ENCODE data around the gene PRR20D. TPM values are rescaled to one million over a fixed set of nuclear protein-coding genes. Genes with fewer than 3 reads are reported as not detected.
"Not testable (repeated sequence)": the region's sequence is repeated elsewhere in the genome, so short reads cannot be mapped to it uniquely, and the experiment has no call there.

PRR20D gene
- total RNA-seq: not detected

DNA sequence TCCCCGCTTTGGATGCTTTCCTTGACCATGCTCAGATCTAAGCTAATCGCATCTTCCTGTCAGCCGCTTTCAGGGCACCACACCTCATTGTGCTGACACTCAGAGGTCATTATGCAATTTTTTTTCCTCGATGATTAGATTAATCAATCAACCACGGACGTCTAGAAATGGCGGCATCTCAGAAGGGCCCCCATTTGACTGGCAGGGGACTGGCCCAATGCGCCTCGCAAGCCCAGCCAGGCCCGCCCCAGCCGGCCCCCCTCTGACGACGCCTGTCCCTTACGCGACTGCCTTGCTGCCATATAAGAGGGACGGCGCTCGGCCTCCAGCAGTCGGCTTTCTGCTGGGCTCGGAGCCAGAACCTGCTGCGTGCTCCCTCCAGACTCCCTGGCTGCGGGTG, at the start of gene PRR20D:
Gene PRR20D, plus strand, starts transcription at position 301 of the 400 bp plus-strand sequence. CDS start 387 bp downstream, outside the sequence.
- ATAC-seq (replicated peaks); H3K9me3 Mint-ChIP-seq; H3K27ac Mint-ChIP-seq; H3K4me3 Mint-ChIP-seq; H3K4me1 Mint-ChIP-seq; H3K27me3 Mint-ChIP-seq; H3K36me3 Mint-ChIP-seq (ENCODE audit: low read depth): not testable (repeated sequence)

- Mint-ChIP-seq H3K36me3 (ENCODE audit: low read depth) (no peaks in the 10 kb centered on the region), H3K9me3 (peaks cover 22% of the 10 kb centered on the region)
Observed at GRCh38 chr13:57114945-57115344, 45.5 kb upstream of the PRR20D start.

GRCh38 chr13:57123681-57124080, 36.8 kb upstream of the PRR20D start:
- Mint-ChIP-seq H3K9me3 (peaks cover 4% of the 10 kb centered on the region), H3K36me3 (ENCODE audit: low read depth) (no peaks in the 10 kb centered on the region), H3K4me1 (no peaks in the 10 kb centered on the region), H3K27me3 (no peaks in the 10 kb centered on the region), H3K27ac (no peak overlapping the region), H3K4me3 (no peak overlapping the region)
- ATAC-seq (replicated peaks): no peak

More at GRCh38 chr13:57114945-57115344, 45.5 kb upstream of the PRR20D start:
- Mint-ChIP-seq H3K27me3 (no peaks in the 10 kb centered on the region), H3K27ac (no peak overlapping the region), H3K4me1 (no peaks in the 10 kb centered on the region), H3K4me3 (no peak overlapping the region)
- ATAC-seq (replicated peaks): no peak

- Mint-ChIP-seq H3K4me3 (no peak overlapping the region), H3K27ac (no peak overlapping the region), H3K4me1 (no peaks in the 10 kb centered on the region), H3K36me3 (ENCODE audit: low read depth) (no peaks in the 10 kb centered on the region), H3K9me3 (no peaks in the 10 kb centered on the region), H3K27me3 (no peaks in the 10 kb centered on the region)
- ATAC-seq (replicated peaks): no peak
Observed at GRCh38 chr13:57128909-57129308, 31.5 kb upstream of the PRR20D start.

DNA sequence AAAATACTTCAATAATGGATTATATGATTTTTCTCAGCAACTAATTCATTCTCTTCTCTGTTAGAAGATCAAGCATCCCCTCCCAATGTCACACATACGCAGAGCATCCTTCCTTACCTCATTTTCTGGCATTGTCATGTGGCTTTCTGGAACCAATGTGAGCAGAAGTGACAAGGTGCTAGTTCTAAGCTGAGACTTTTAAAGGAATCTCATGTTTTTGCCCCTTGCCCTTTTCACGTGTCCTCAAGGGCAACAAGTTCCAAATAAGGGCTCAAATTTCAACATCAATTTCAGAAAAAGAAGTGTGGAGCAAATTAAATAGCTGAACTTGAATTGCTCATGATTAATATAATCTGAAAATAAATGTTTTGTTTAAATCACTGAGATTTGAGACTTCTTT, 24.3 kb upstream of the PRR20D start:
- Mint-ChIP-seq H3K36me3 (ENCODE audit: low read depth) (no peaks in the 10 kb centered on the region), H3K27me3 (no peaks in the 10 kb centered on the region), H3K4me1 (no peaks in the 10 kb centered on the region), H3K9me3 (peaks cover 4% of the 10 kb centered on the region), H3K27ac (no peak overlapping the region), H3K4me3 (no peak overlapping the region)
- no peak for ATAC-seq (replicated peaks)

DNA sequence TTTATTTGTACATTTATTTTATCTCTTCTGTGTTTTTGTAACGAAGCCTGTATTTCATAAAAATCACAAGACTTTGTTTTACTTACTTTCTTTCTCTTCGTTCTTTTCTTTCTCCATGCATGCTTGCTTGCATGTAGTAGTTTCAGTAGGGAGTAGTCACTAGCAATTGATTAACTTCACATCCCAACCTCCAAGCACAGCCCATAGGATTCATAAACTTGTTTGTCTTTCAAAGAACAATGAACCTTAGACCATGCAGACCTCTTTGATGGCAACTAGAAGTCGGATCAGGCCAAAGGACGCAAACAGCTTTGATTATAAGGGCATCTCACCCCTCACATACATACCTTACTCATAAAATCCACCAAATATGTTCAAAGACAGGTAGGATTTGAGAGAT, 22.8 kb upstream of the PRR20D start:
- Mint-ChIP-seq H3K4me3 (no peak overlapping the region), H3K36me3 (ENCODE audit: low read depth) (no peaks in the 10 kb centered on the region), H3K27ac (no peak overlapping the region), H3K9me3 (peaks cover 4% of the 10 kb centered on the region), H3K27me3 (no peaks in the 10 kb centered on the region), H3K4me1 (no peaks in the 10 kb centered on the region)
- no peak for ATAC-seq (replicated peaks)

DNA sequence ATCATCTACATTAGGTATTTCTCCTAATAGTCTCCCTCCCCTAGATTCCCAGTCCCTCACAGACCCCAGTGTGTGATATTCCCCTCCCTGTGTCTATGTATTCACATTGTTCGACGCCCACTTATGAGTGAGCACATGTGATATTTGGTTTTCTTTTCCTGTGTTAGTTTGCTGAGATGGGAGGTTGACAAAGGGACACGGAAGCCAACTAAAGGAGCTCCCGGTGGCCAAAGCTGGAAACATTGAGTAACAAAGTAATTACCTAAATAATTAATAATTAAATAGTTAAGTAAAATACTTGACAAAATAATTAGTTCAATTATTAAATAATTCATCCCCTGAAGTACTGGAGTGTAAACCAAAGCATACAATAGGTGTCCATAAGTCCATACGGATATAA, 21.4 kb upstream of the PRR20D start:
- Mint-ChIP-seq H3K4me3 (no peak overlapping the region), H3K9me3 (peaks cover 4% of the 10 kb centered on the region), H3K4me1 (no peaks in the 10 kb centered on the region), H3K27me3 (no peaks in the 10 kb centered on the region), H3K36me3 (ENCODE audit: low read depth) (no peaks in the 10 kb centered on the region), H3K27ac (no peak overlapping the region)
- ATAC-seq (replicated peaks): no peak

GRCh38 chr13:57139781-57140180, 20.7 kb upstream of the PRR20D start:
- not testable (repeated sequence) for H3K4me3 Mint-ChIP-seq

GRCh38 chr13:57140235-57140968, 20.0 kb upstream of the PRR20D start, which contains the start of gene PRR20A:
Gene PRR20A (plus strand): TSS chr13:57140918. CDS start chr13:57141305, 387 bp downstream.
- not testable (repeated sequence) for H3K36me3 Mint-ChIP-seq (ENCODE audit: low read depth); H3K4me1 Mint-ChIP-seq; H3K9me3 Mint-ChIP-seq; H3K4me3 Mint-ChIP-seq; ATAC-seq (replicated peaks); H3K27ac Mint-ChIP-seq; H3K27me3 Mint-ChIP-seq

More at GRCh38 chr13:57139781-57140180, 20.7 kb upstream of the PRR20D start:
- not testable (repeated sequence) for H3K4me1 Mint-ChIP-seq; H3K9me3 Mint-ChIP-seq; ATAC-seq (replicated peaks); H3K36me3 Mint-ChIP-seq (ENCODE audit: low read depth); H3K27ac Mint-ChIP-seq; H3K27me3 Mint-ChIP-seq

DNA sequence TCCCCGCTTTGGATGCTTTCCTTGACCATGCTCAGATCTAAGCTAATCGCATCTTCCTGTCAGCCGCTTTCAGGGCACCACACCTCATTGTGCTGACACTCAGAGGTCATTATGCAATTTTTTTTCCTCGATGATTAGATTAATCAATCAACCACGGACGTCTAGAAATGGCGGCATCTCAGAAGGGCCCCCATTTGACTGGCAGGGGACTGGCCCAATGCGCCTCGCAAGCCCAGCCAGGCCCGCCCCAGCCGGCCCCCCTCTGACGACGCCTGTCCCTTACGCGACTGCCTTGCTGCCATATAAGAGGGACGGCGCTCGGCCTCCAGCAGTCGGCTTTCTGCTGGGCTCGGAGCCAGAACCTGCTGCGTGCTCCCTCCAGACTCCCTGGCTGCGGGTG, 13.2 kb upstream of the PRR20D start, which contains the start of gene PRR20B:
Gene PRR20B, plus strand, starts transcription at position 301 of the 400 bp plus-strand sequence. CDS start 387 bp downstream, outside the sequence.
- not testable (repeated sequence) for H3K27me3 Mint-ChIP-seq; H3K36me3 Mint-ChIP-seq (ENCODE audit: low read depth); H3K4me3 Mint-ChIP-seq; H3K27ac Mint-ChIP-seq; ATAC-seq (replicated peaks); H3K9me3 Mint-ChIP-seq; H3K4me1 Mint-ChIP-seq

- not testable (repeated sequence) for H3K4me1 Mint-ChIP-seq; H3K9me3 Mint-ChIP-seq; H3K36me3 Mint-ChIP-seq (ENCODE audit: low read depth); ATAC-seq (replicated peaks); H3K27ac Mint-ChIP-seq; H3K4me3 Mint-ChIP-seq; H3K27me3 Mint-ChIP-seq
Observed at GRCh38 chr13:57148106-57148505, 12.3 kb upstream of the PRR20D start.

DNA sequence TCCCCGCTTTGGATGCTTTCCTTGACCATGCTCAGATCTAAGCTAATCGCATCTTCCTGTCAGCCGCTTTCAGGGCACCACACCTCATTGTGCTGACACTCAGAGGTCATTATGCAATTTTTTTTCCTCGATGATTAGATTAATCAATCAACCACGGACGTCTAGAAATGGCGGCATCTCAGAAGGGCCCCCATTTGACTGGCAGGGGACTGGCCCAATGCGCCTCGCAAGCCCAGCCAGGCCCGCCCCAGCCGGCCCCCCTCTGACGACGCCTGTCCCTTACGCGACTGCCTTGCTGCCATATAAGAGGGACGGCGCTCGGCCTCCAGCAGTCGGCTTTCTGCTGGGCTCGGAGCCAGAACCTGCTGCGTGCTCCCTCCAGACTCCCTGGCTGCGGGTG, 6.7 kb upstream of the PRR20D start, which contains the start of gene PRR20C:
Gene PRR20C, plus strand, starts transcription at position 301 of the 400 bp plus-strand sequence. CDS start 387 bp downstream, outside the sequence.
- H3K9me3 Mint-ChIP-seq: not testable (repeated sequence)

GRCh38 chr13:57166897-57167296, 6.5 kb downstream of the PRR20D start, which contains the start of gene PRR20E:
Gene PRR20E (plus strand): TSS chr13:57167197. CDS start chr13:57167584, 387 bp downstream.
- H3K4me3 Mint-ChIP-seq; H3K9me3 Mint-ChIP-seq; H3K36me3 Mint-ChIP-seq (ENCODE audit: low read depth); H3K4me1 Mint-ChIP-seq; H3K27me3 Mint-ChIP-seq; ATAC-seq (replicated peaks); H3K27ac Mint-ChIP-seq: not testable (repeated sequence)

More for the DNA sequence above, 6.7 kb upstream of the PRR20D start, which contains the start of gene PRR20C:
- not testable (repeated sequence) for H3K36me3 Mint-ChIP-seq (ENCODE audit: low read depth); ATAC-seq (replicated peaks); H3K27ac Mint-ChIP-seq; H3K4me1 Mint-ChIP-seq; H3K4me3 Mint-ChIP-seq; H3K27me3 Mint-ChIP-seq

GRCh38 chr13:57191667-57192066, 31.2 kb downstream of the PRR20D start:
- Mint-ChIP-seq H3K36me3 (ENCODE audit: low read depth) (no peaks in the 10 kb centered on the region), H3K4me1 (no peaks in the 10 kb centered on the region), H3K27me3 (no peaks in the 10 kb centered on the region), H3K9me3 (no peaks in the 10 kb centered on the region), H3K4me3 (no peak overlapping the region), H3K27ac (no peak overlapping the region)
- no peak for ATAC-seq (replicated peaks)

- Mint-ChIP-seq H3K27me3 (no peaks in the 10 kb centered on the region), H3K9me3 (peaks cover 6% of the 10 kb centered on the region), H3K4me3 (no peak overlapping the region), H3K4me1 (no peaks in the 10 kb centered on the region), H3K36me3 (ENCODE audit: low read depth) (no peaks in the 10 kb centered on the region), H3K27ac (no peak overlapping the region)
- ATAC-seq (replicated peaks): no peak
Observed at GRCh38 chr13:57212989-57213388, 52.6 kb downstream of the PRR20D start.
